ENCODE measurements around the gene MRPL52.

Gene MRPL52

DNA sequence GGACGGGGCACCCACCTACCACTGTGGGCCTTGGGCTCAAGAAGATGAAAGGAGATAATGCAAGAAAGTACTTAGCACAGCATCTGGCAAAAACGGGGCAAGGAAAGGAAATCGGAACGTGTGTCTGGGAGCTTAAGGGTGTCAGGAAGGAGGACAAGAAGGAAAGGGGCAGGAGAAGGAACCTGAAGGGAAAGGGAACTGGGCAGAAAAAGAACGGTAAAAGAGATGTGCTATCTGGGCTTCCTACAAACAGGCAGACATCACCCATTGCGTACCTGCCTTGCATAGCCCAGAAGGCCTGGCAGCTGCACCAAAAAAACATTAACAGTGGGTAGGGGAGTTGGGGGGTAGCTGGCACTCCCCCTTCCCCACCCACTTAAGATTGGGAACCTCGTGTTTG lies 52.4 kb downstream of the MRPL52 start:
- no peak for DNase-seq (ENCODE audit: low read depth in 1 of 2, low spot score in 1 of 2)
- H3K27ac ChIP-seq (replicated peaks) = no peak overlapping the region
- H3K27me3 ChIP-seq (ENCODE audit: insufficient read depth, poor library complexity, severe bottlenecking) = peaks cover 5% of the 10 kb centered on the region
- no peak for TF ChIP-seq SPI1 (IDR thresholded peaks at IDR 0.05; ENCODE audit: borderline replicate concordance, low read depth)
- TF ChIP-seq, protein P1, sequence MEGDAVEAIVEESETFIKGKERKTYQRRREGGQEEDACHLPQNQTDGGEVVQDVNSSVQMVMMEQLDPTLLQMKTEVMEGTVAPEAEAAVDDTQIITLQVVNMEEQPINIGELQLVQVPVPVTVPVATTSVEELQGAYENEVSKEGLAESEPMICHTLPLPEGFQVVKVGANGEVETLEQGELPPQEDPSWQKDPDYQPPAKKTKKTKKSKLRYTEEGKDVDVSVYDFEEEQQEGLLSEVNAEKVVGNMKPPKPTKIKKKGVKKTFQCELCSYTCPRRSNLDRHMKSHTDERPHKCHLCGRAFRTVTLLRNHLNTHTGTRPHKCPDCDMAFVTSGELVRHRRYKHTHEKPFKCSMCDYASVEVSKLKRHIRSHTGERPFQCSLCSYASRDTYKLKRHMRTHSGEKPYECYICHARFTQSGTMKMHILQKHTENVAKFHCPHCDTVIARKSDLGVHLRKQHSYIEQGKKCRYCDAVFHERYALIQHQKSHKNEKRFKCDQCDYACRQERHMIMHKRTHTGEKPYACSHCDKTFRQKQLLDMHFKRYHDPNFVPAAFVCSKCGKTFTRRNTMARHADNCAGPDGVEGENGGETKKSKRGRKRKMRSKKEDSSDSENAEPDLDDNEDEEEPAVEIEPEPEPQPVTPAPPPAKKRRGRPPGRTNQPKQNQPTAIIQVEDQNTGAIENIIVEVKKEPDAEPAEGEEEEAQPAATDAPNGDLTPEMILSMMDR (IDR thresholded peaks at IDR 0.05; ENCODE audit: insufficient read depth, low read length) = no peak
- no peak for TF ChIP-seq GABPA (IDR thresholded peaks at IDR 0.05; ENCODE audit: low read depth)
- TF ChIP-seq POLR2AphosphoS5 (IDR thresholded peaks at IDR 0.05; ENCODE audit: low read depth) = no peak
- TF ChIP-seq, protein P2, sequence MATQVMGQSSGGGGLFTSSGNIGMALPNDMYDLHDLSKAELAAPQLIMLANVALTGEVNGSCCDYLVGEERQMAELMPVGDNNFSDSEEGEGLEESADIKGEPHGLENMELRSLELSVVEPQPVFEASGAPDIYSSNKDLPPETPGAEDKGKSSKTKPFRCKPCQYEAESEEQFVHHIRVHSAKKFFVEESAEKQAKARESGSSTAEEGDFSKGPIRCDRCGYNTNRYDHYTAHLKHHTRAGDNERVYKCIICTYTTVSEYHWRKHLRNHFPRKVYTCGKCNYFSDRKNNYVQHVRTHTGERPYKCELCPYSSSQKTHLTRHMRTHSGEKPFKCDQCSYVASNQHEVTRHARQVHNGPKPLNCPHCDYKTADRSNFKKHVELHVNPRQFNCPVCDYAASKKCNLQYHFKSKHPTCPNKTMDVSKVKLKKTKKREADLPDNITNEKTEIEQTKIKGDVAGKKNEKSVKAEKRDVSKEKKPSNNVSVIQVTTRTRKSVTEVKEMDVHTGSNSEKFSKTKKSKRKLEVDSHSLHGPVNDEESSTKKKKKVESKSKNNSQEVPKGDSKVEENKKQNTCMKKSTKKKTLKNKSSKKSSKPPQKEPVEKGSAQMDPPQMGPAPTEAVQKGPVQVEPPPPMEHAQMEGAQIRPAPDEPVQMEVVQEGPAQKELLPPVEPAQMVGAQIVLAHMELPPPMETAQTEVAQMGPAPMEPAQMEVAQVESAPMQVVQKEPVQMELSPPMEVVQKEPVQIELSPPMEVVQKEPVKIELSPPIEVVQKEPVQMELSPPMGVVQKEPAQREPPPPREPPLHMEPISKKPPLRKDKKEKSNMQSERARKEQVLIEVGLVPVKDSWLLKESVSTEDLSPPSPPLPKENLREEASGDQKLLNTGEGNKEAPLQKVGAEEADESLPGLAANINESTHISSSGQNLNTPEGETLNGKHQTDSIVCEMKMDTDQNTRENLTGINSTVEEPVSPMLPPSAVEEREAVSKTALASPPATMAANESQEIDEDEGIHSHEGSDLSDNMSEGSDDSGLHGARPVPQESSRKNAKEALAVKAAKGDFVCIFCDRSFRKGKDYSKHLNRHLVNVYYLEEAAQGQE (IDR thresholded peaks at IDR 0.05; ENCODE audit: insufficient replicate concordance, low read depth) = no peak
- H3K4me3 ChIP-seq (replicated peaks; ENCODE audit: insufficient read depth, low read length) = no peak overlapping the region

DNA sequence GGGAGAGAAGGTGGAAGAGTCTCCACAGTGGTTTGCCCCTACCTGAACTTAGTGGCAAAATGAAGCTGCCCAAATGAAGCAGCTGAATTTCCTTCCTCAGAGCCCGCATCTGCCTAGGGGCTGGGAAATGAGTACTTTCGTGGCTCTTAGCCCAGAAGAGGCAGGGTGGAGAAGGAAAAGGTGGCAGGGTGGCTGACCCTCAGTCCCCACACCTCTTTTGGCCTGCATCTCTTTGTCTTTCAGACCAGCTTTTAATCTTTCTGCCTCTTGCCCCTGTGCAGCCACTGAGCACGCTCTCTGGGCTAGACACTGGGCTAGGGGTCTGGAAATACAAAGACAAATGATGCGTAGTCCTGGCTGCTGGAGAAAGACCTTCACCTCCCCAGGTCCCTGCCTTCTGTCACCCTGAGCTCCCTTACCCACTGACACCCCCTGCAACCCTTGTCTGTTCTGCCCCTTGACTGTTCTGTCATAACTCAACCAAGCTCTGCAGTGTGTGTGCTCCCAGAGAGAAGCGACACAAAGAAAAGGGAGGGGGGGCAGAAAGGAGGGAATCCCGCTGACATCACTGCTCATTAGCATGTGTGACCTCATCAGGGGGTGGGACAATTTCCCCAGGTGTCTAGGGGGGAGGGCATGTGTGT lies 53.0 kb downstream of the MRPL52 start:
- Histone ChIP-seq H3K27me3 (ENCODE audit: insufficient read depth, poor library complexity, severe bottlenecking) (peaks cover 5% of the 10 kb centered on the region), H3K4me3 (replicated peaks; ENCODE audit: insufficient read depth, low read length) (no peak overlapping the region), H3K27ac (replicated peaks) (no peak overlapping the region)
- no peak for DNase-seq (ENCODE audit: low read depth in 1 of 2, low spot score in 1 of 2)
- TF ChIP-seq, protein P1 (IDR thresholded peaks at IDR 0.05; ENCODE audit: insufficient read depth, low read length) = no peak
- TF ChIP-seq POLR2AphosphoS5 (IDR thresholded peaks at IDR 0.05; ENCODE audit: low read depth) (no peak), GABPA (IDR thresholded peaks at IDR 0.05; ENCODE audit: low read depth) (no peak), SPI1 (IDR thresholded peaks at IDR 0.05; ENCODE audit: borderline replicate concordance, low read depth) (no peak)
- TF ChIP-seq, protein P2 (IDR thresholded peaks at IDR 0.05; ENCODE audit: insufficient replicate concordance, low read depth) = no peak

DNA sequence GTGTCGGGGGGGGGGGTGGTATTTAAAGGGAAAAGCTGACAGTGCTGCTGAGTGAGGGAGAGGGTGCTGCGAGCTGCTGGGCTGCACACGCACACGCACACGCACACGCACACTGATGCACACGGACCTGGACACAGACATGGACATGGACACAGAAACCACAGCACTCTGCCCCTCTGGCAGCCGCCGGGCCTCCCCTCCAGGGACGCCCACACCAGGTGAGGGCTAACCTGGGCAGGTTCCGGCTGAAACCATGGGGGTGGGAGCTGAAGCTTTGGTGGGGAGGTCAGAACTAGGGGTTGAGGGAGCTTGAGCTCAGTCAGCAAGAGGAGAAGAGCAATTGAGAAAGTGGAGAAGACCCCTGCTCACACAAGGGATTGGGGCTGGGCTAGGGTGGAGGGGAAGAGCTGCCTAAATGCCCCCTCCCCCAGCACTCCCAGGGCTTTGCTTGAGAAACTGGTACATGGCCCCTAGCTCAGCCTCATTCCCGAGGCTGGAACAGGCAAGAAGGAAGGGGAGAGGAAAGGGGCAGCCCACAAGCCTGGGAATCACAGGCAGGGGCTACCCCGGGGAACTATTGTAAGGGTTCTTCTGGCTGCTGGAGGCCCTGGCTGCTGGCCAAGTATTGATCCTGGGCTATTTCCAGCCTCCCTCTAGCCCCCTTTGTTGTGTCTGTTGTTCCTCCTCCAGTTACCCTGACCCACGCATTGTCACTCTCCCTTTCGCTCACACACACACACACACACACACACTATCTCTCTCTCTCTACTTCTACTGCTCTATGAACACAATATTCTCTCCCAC lies 53.7 kb downstream of the MRPL52 start, which contains the start of gene REM2:
Gene REM2 (plus strand): TSS at position 50 of the 804 bp plus-strand sequence. CDS start 66 bp downstream, at position 116.
- peaks cover 5% of the 10 kb centered on the region for H3K27me3 ChIP-seq (ENCODE audit: insufficient read depth, poor library complexity, severe bottlenecking)
- H3K4me3 ChIP-seq (replicated peaks; ENCODE audit: insufficient read depth, low read length) = no peak within 1 kb of the TSS
- DNase-seq (ENCODE audit: low read depth in 1 of 2, low spot score in 1 of 2) = no peak
- no peak within 1 kb of the TSS for H3K27ac ChIP-seq (replicated peaks)
- TF ChIP-seq, protein P2 (IDR thresholded peaks at IDR 0.05; ENCODE audit: insufficient replicate concordance, low read depth) = no peak
- TF ChIP-seq SPI1 (IDR thresholded peaks at IDR 0.05; ENCODE audit: borderline replicate concordance, low read depth) (no peak), GABPA (IDR thresholded peaks at IDR 0.05; ENCODE audit: low read depth) (no peak), POLR2AphosphoS5 (IDR thresholded peaks at IDR 0.05; ENCODE audit: low read depth) (no peak)
- TF ChIP-seq, protein P1 (IDR thresholded peaks at IDR 0.05; ENCODE audit: insufficient read depth, low read length) = no peak
